ENCODE data around the gene CD151.

The CD151 gene

DNA sequence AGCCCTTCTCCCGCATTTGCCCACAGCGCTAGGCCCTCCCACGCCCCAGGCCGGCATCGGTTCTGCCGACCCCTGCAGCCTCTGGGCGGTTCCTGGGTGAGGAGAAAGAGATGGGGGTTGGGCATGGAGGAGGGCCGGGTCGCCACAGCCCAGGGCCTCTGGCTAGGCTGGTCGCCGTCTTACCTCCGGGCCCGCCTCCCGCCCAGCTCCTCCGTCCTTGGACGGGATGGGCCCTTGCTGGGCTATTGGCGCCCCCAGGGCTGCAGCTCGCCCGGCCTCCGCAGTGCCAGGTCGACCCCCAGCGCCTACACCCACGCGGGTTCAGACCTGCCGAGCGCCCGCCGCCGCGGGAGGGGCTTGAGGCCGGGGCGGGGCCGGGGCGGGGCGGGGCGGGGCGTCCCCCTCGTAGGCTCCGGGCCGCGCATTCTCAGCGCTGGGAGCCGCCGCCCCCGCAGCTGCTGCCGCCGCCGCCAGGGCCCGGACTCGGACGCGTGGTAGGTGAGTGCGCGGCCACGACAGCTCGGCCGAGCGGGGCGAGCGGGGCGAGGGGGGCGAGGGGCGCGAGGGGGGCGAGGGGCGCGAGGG is at the start of gene CD151:
Gene CD151, plus strand, starts transcription at position 424 of the 585 bp plus-strand sequence. CDS start 3,118 bp downstream, outside the sequence.
- FAIRE-seq (no peak), DNase-seq (ENCODE audit: insufficient read length, low spot score) (no peak)
- TF ChIP-seq CTCF (IDR thresholded peaks at IDR 0.05; ENCODE audit: insufficient read depth, missing control alignments): no peak

DNA sequence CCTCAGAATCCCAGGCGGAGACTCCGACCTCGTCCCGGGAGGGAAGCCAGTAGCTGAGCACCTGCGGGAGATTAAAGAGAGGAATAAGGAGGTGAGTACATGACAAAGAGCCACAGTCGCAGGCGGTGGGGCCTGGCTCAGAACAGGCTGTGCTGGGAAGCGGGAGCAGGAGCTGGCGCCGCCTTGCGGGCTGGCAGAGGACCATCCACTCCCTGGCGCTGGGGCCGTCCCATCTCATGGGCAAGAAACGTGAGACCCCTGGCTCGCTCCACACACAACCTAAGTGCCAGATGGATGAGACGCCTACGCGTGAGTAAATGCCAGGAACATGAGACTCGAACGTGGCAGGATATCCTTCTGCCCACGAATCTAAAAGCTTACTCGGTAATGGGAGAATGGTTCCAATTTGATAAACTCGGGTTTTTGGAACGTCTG is 49.2 kb upstream of the CD151 start:
- DNase-seq (ENCODE audit: insufficient read length, low spot score) (peak; percentile 48), FAIRE-seq (no peak)
- TF ChIP-seq CTCF (IDR thresholded peaks at IDR 0.05; ENCODE audit: insufficient read depth, missing control alignments): peak; percentile 85

DNA sequence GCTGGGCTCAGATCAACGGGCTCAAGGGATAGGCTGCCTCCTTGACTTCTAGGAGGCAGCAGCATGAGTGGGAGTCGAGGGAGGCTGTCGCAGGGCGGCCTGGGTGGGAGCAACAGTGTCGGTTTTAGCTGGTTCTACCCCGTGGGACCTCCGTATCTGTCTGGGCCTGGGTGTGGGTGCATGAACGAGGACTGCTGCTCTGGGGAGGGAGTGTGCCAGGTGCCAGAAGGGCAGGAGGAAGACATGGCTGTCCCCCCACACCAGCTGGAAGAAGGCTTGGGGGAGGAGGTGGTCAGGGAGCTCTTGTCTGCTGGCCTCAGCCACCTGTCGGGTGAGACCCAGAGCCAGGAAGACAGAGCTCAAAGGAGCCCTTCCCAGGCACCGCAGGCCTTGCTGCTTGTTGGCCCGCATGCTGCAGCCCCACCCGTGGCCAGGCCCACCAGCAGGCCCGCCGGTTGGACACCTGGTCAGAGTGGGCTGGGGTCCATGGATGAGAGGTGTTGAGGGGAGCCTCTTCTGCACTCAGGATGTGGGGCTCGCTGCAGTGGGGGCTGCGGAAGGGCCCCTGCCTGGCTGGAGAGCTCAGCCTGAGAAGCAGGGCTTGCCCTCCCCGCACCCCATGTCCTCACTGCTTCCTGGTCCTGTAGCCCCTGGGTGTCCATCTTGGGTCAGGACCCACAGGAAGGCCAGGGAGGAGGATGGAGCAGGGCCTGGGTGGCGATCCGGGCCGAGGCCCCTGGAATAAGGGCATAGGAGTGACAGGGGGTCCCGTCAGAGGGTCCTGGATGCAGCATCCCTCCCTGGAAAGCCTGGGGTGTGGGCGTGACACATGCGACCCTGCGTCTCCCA is 46.3 kb upstream of the CD151 start:
- FAIRE-seq: no peak
- no peak for TF ChIP-seq CTCF (IDR thresholded peaks at IDR 0.05; ENCODE audit: insufficient read depth, missing control alignments)
- no peak for DNase-seq (ENCODE audit: insufficient read length, low spot score)

GRCh38 chr11:787084-787675 is 45.6 kb upstream of the CD151 start:
- DNase-seq (ENCODE audit: insufficient read length, low spot score) (no peak), FAIRE-seq (no peak)
- TF ChIP-seq CTCF (IDR thresholded peaks at IDR 0.05; ENCODE audit: insufficient read depth, missing control alignments): no peak

DNA sequence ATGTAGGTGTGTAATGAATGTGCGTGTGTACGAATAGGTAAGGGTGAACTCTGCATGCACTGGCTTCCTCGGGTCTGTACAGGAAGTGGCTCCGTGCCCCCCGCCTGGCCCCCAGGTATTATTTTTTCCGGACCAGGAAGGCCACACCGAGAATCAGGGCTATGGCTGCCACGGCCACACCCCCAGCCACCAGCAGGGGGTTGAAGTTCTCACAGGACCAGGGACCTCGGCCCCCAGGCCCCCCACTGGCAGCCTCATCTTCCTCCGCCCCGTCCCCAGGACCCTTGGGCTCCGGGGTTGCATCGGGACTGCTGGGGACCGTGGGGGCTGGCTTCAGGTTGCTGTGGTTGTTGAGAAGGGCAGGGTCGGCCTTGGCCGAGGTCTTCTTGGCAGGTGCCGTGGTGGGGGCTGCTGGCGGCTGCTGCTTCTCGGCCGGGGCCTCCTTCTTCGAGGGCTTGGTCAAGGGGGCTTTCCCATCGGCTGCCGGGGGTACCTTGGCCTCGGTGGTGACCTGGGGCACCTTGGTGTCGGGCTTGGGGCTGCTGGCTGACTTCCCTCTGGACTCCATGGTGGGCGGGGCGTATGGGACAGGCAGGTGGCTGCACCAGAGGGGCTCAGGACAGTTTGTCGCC is 44.6 kb upstream of the CD151 start:
- no peak for TF ChIP-seq CTCF (IDR thresholded peaks at IDR 0.05; ENCODE audit: insufficient read depth, missing control alignments)
- no peak for DNase-seq (ENCODE audit: insufficient read length, low spot score)
- FAIRE-seq: no peak

DNA sequence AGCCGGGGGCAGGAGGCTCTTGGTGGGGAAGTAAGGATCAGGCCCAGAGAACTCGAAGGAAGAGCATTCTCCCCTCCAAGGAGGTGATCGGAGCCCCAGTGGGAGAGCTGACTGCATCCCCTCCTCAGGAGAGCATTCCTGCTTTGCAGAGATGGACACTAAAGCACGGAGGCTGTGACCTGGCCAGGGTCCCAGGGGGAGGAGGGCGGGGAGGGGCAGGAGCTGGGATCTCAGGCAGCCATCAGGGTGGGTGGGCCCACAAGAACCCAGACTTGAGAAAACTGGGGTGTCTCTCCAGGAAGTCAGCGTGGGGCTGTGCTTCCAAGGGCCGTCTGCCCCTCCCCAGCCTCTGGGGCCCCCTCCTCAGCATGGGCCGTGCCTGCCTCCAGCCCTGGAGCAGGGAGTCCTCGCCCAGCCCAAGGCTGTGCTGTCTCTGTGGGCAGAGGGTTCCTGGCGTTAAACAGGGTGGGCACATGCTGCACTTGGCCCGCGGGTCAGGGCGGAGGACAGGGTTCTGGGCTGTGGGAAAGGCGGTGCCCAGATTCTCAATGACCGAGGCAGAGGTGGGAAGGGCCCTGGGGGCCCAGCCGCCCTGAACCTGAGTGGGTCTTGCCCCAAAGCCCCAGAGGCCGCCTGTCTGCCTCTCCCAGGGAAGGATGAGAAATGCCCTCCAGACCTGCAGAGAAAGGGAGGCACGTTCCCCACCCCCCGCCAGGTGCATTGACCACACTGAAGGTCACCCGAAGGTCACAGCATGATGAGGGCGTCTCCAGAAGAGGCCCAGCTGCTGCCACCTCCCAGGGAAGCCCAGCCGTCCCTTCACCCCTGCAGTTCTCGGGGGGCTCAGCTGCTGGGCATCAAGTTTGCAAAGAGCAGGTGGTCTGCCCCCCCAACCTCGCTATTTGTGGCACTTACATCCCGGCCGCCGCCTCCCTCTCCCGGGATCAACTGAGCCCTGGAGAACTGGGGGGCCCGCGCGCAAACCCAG is 43.5 kb upstream of the CD151 start:
- TF ChIP-seq CTCF (IDR thresholded peaks at IDR 0.05; ENCODE audit: insufficient read depth, missing control alignments): no peak
- FAIRE-seq (no peak), DNase-seq (ENCODE audit: insufficient read length, low spot score) (no peak)
